HepG2 (cell line): ENCODE measurements around the gene IQCB1. TPM values are rescaled to one million over a fixed set of nuclear protein-coding genes. Genes with fewer than 3 reads are reported as not detected.

ENCODE experiments used
- FOXC1 ChIP-seq: sonication (generic); formaldehyde crosslinking; IDR thresholded peaks from 2 replicates; pipeline ENCODE4 v1.8.0; 2022; ENCODE audit warnings: mild to moderate bottlenecking, missing genetic modification reagents, borderline replicate concordance
- HMGA1 ChIP-seq: sonication (generic); formaldehyde crosslinking; conservative IDR thresholded peaks from 2 replicates; pipeline ENCODE4 v1.4.0; 2020; ENCODE audit warnings: missing genetic modification reagents
- HOXA7 ChIP-seq: sonication (generic); formaldehyde crosslinking; IDR thresholded peaks from 2 replicates; pipeline ENCODE4 v1.8.1; 2022; ENCODE audit warnings: mild to moderate bottlenecking, missing genetic modification reagents, moderate library complexity
- JUNB ChIP-seq: sonication (generic); formaldehyde crosslinking; IDR thresholded peaks from 2 replicates; pipeline ENCODE4 v1.8.0; 2022; ENCODE audit warnings: missing genetic modification reagents, mild to moderate bottlenecking, borderline replicate concordance
- RBFOX2 ChIP-seq: fragments of 200-400 bp; formaldehyde crosslinking; IDR thresholded peaks from 2 replicates; pipeline ENCODE4 v1.6.1; 2017; ENCODE audit warnings: low read depth, mild to moderate bottlenecking, low read length
- ZFP36L2 ChIP-seq: sonication (generic); formaldehyde crosslinking; IDR thresholded peaks from 2 replicates; pipeline ENCODE4 v1.4.0; 2020; ENCODE audit warnings: missing genetic modification reagents
- ZFP41 ChIP-seq: sonication (generic); formaldehyde crosslinking; IDR thresholded peaks from 2 replicates; pipeline ENCODE4 v1.4.0; 2020; ENCODE audit warnings: mild to moderate bottlenecking, missing genetic modification reagents, borderline replicate concordance
- ZNF383 ChIP-seq: sonication (generic); formaldehyde crosslinking; IDR thresholded peaks from 2 replicates; pipeline ENCODE4 v1.4.0; 2020; ENCODE audit warnings: missing genetic modification reagents, mild to moderate bottlenecking, borderline replicate concordance
- ZNF407 ChIP-seq: sonication (generic); formaldehyde crosslinking; IDR thresholded peaks from one replicate; pipeline ENCODE4 v1.5.1; 2020; ENCODE audit warnings: mild to moderate bottlenecking, missing genetic modification reagents; ENCODE audit errors: not compliant biosample characterization
- ZNF574 ChIP-seq: sonication (generic); formaldehyde crosslinking; IDR thresholded peaks from 2 replicates; pipeline ENCODE4 v1.4.0; 2020; ENCODE audit warnings: missing genetic modification reagents
- polyA plus RNA-seq, 8 experiments: library from polyadenylated mRNA; depleted of rRNA in 3 of 8; stranded (reverse) in 7 of 8; unstranded in 1 of 8; fragments of >200 nt; fragmentation: Illumina TruSeq in 4 of 8; extraction: Trizol in 4 of 8; gene quantifications; 2 replicates each; pipeline versions ENCODE4 v1.2.1 to v1.2.3, GENCODE V29; 2011 to 2016; ENCODE audit warnings: low read depth in 4 of 8, missing spikeins in 1 of 8, mixed read lengths in 1 of 8; ENCODE audit not compliant: insufficient read depth in 1 of 8
- total RNA-seq, 5 experiments: library from RNA; depleted of rRNA; stranded (reverse); fragments of >200 nt; fragmentation: Illumina TruSeq; extraction: Trizol; gene quantifications; 2 replicates each; pipeline ENCODE4 v1.2.3, GENCODE V29; 2016; ENCODE audit warnings: low read depth in 1 of 5
- TF ChIP-seq, protein P1 (sequence below): sonication (generic); formaldehyde crosslinking; IDR thresholded peaks from 2 replicates; pipeline ENCODE4 v1.8.0; 2022; ENCODE audit warnings: missing genetic modification reagents, mild to moderate bottlenecking, moderate library complexity, borderline replicate concordance
- TF ChIP-seq, protein P2 (sequence below): sonication (generic); formaldehyde crosslinking; IDR thresholded peaks from 2 replicates; pipeline ENCODE4 v1.5.0; 2020; ENCODE audit warnings: missing genetic modification reagents

The IQCB1 gene
- total and polyA plus RNA-seq, 2 of the 13 experiments (the other 11 are each of a cell fraction or from before 2014, with no cell fraction given): 18.0 to 41.4 TPM

DNA sequence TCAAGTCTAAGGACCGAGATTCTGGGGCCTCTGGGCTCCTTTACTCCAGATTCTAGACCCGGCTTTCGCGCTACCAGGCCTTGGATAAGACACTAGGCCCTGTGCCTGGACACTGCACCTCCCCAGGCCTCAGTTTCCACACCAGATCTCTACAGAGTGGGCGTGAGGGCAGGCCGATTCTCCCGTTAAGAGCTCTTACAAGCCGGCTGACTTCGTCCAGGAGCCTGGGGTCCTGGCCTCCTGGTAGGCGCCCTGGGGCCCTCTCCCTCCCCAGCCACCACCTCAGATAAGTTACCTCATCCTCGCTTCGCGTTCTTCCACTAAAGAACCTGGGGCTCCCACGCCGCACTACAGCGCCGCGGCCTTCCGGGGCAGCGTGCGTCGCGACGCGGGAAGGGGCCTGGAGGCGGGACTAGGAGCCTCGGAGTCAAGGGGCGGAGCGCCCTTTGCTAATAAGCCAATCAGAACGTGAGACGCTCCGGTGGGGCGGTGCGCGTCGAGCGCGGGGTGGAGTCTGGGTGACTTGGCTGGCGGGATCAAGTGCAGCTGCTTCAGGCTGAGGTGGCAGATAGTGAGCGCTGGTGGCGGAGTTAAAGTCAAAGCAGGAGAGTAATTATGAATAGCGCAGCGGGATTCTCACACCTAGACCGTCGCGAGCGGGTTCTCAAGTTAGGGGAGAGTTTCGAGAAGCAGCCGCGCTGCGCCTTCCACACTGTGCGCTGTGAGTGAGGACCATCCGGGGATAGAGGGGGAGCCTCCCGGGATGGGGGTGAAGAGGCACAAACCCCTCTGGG is at the start of gene IQCB1, which contains the start of gene EAF2 (continued):
- TF ChIP-seq HOXA7 (CRISPR knock-in tag) (no peak), FOXC1 (CRISPR knock-in tag) (peak; percentile 47; the same call in 1 of the 2 replicates), ZNF383 (CRISPR knock-in tag) (no peak), ZFP41 (no peak), ZNF574 (no peak; the same call in none of the 2 replicates), JUNB (no peak), HMGA1 (CRISPR knock-in tag) (no peak), ZNF407 (peak; percentile 78), ZFP36L2 (CRISPR knock-in tag) (no peak), RBFOX2 (peak; percentile 87)
- TF ChIP-seq, protein P1, sequence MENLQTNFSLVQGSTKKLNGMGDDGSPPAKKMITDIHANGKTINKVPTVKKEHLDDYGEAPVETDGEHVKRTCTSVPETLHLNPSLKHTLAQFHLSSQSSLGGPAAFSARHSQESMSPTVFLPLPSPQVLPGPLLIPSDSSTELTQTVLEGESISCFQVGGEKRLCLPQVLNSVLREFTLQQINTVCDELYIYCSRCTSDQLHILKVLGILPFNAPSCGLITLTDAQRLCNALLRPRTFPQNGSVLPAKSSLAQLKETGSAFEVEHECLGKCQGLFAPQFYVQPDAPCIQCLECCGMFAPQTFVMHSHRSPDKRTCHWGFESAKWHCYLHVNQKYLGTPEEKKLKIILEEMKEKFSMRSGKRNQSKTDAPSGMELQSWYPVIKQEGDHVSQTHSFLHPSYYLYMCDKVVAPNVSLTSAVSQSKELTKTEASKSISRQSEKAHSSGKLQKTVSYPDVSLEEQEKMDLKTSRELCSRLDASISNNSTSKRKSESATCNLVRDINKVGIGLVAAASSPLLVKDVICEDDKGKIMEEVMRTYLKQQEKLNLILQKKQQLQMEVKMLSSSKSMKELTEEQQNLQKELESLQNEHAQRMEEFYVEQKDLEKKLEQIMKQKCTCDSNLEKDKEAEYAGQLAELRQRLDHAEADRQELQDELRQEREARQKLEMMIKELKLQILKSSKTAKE (CRISPR knock-in tag): no peak
- TF ChIP-seq, protein P2, sequence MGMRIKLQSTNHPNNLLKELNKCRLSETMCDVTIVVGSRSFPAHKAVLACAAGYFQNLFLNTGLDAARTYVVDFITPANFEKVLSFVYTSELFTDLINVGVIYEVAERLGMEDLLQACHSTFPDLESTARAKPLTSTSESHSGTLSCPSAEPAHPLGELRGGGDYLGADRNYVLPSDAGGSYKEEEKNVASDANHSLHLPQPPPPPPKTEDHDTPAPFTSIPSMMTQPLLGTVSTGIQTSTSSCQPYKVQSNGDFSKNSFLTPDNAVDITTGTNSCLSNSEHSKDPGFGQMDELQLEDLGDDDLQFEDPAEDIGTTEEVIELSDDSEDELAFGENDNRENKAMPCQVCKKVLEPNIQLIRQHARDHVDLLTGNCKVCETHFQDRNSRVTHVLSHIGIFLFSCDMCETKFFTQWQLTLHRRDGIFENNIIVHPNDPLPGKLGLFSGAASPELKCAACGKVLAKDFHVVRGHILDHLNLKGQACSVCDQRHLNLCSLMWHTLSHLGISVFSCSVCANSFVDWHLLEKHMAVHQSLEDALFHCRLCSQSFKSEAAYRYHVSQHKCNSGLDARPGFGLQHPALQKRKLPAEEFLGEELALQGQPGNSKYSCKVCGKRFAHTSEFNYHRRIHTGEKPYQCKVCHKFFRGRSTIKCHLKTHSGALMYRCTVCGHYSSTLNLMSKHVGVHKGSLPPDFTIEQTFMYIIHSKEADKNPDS (CRISPR knock-in tag): 0 out of 2 replicates have a peak, but pooled peaks have one; percentile 20
